Vagina (tissue), 2 donors: ENCODE results near the gene SLC16A12. TPM values are rescaled to one million over a fixed set of nuclear protein-coding genes. Genes with fewer than 3 reads are reported as not detected.

ENCODE experiments used
- DNase-seq, 2 donors: peaks; one replicate each; pipeline ENCODE4 v3.0.0-alpha.2; 2017; ENCODE audit errors: extremely low spot score in 2 of 2
- H3K27ac ChIP-seq: fragments of 200-600 bp; sonication (generic); one replicate; pipeline ENCODE4 v1.5.1; 2019
- H3K27me3 ChIP-seq: fragments of 200-600 bp; sonication (generic); one replicate; pipeline ENCODE4 v1.5.1; 2019
- H3K36me3 ChIP-seq, 2 donors: fragments of 200-600 bp; sonication (generic); one replicate each; pipeline ENCODE4 v1.5.1; 2017 to 2019
- H3K4me1 ChIP-seq: fragments of 200-600 bp; sonication (generic); one replicate; pipeline ENCODE4 v1.5.1; 2019
- H3K4me3 ChIP-seq, 2 donors: fragments of 200-600 bp; sonication (generic); 1 replicate in 1 of 2; 2 replicates in 1 of 2; pipeline ENCODE4 v1.5.1; 2016 to 2019
- H3K9me3 ChIP-seq: fragments of 200-600 bp; sonication (generic); one replicate; pipeline ENCODE4 v1.5.1; 2019
- POLR2A ChIP-seq, 2 donors: fragments of 450-650 bp; IDR thresholded peaks; one replicate each; pipeline ENCODE4 v1.6.1; 2017; ENCODE audit warnings: antibody characterized with exemption in 2 of 2, mild to moderate bottlenecking in 2 of 2, moderate library complexity in 2 of 2
- POLR2AphosphoS5 ChIP-seq, 2 donors: sonication (generic); formaldehyde crosslinking; IDR thresholded peaks; one replicate each; pipeline ENCODE4 v1.9.0; 2017; ENCODE audit warnings: antibody characterized with exemption in 2 of 2, mild to moderate bottlenecking in 2 of 2, low read depth in 1 of 2; ENCODE audit not compliant: insufficient read depth in 1 of 2
- intact Hi-C: fragments of 100-400 bp; cut with DNase I; formaldehyde crosslinking; loops from one replicate; pipeline ENCODE4 v1.15.1; 2023
- total RNA-seq: library from RNA; depleted of rRNA; stranded (reverse); fragments of >200 nt; gene quantifications from one replicate; pipeline ENCODE4 v1.2.3, GENCODE V29; 2016
- TF ChIP-seq, protein P1 (sequence below), 3 experiments: fragments of 450-650 bp in 2 of 3; fragments of 200-600 bp in 1 of 3; sonication (generic) in 1 of 3; IDR thresholded peaks; one replicate each; pipeline ENCODE4 v1.5.1; 2017 to 2019; ENCODE audit warnings: antibody characterized with exemption in 3 of 3, mild to moderate bottlenecking in 2 of 3, moderate library complexity in 2 of 3

SLC16A12 gene
- total RNA-seq, 1 donor from 2014 or later, result 3.7 TPM

DNA sequence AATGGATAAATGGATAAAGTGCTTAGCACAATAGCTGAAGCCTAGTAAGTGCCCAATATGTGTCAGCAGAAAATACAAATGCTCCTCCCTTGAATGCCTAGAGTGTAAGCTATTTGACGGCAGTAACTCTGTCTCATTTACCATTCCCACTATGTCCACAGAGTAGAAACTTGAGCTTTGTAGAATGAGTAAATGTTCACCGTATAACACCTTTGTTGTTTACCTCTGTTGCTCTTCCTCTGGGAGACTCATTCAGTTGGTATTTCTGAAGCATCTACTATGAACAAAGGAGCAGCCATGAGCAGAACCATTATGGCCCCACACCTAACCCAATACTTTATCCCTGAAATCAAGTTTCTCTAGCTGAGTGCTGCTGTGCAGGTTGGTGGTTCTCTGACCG lies 8.4 kb upstream of the SLC16A12 start:
- no peaks in the 10 kb centered on the region for H3K27me3 ChIP-seq
- TF ChIP-seq, protein P1, sequence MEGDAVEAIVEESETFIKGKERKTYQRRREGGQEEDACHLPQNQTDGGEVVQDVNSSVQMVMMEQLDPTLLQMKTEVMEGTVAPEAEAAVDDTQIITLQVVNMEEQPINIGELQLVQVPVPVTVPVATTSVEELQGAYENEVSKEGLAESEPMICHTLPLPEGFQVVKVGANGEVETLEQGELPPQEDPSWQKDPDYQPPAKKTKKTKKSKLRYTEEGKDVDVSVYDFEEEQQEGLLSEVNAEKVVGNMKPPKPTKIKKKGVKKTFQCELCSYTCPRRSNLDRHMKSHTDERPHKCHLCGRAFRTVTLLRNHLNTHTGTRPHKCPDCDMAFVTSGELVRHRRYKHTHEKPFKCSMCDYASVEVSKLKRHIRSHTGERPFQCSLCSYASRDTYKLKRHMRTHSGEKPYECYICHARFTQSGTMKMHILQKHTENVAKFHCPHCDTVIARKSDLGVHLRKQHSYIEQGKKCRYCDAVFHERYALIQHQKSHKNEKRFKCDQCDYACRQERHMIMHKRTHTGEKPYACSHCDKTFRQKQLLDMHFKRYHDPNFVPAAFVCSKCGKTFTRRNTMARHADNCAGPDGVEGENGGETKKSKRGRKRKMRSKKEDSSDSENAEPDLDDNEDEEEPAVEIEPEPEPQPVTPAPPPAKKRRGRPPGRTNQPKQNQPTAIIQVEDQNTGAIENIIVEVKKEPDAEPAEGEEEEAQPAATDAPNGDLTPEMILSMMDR (IDR thresholded peaks at IDR 0.05), result no peak
- TF ChIP-seq POLR2AphosphoS5 (IDR thresholded peaks at IDR 0.05; ENCODE audit: insufficient read depth in 1 of 2, low read depth in 1 of 2) (no peak), POLR2A (IDR thresholded peaks at IDR 0.05) (no peak)
- intact Hi-C loops, result no loop called here
- no peak overlapping the region for H3K4me3 ChIP-seq
- no peak overlapping the region for H3K27ac ChIP-seq
- no peaks in the 10 kb centered on the region for H3K36me3 ChIP-seq
- no peaks in the 10 kb centered on the region for H3K4me1 ChIP-seq
- no peaks in the 10 kb centered on the region for H3K9me3 ChIP-seq
- no peak for DNase-seq

DNA sequence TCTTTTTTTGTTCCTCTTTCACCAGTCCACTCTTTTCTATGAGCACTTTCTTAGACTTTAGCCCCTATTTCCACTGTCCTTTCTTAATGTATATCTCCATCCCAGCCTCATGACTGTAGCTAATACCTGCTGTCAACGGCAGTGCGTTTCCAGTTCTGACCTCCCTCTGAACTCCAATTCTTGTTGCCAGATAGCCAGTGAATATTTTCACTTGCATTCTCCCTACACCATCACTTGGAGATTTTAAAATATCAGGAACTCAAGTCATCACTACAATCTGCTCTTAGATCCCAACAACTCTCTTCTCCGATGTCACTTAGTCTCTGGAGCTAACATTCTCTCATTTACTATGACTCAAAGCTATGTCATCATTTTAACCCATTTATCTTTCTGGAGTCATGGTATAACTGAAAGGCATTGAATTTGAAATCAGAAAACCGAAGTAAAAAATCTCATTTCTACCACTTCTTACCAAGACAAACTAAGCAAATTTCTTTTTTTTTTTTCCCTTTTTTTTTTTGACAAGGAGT lies 5.1 kb upstream of the SLC16A12 start:
- intact Hi-C loops, result no loop called here
- no peaks in the 10 kb centered on the region for H3K36me3 ChIP-seq
- no peak overlapping the region for H3K4me3 ChIP-seq
- peaks cover 5% of the 10 kb centered on the region for H3K4me1 ChIP-seq
- H3K27ac ChIP-seq, result no peak overlapping the region
- no peaks in the 10 kb centered on the region for H3K27me3 ChIP-seq
- no peak for DNase-seq
- H3K9me3 ChIP-seq, result no peaks in the 10 kb centered on the region
- no peak for TF ChIP-seq POLR2AphosphoS5 (IDR thresholded peaks at IDR 0.05; ENCODE audit: insufficient read depth in 1 of 2, low read depth in 1 of 2)
- TF ChIP-seq, protein P1 (IDR thresholded peaks at IDR 0.05), result no peak
- no peak for TF ChIP-seq POLR2A (IDR thresholded peaks at IDR 0.05)

DNA sequence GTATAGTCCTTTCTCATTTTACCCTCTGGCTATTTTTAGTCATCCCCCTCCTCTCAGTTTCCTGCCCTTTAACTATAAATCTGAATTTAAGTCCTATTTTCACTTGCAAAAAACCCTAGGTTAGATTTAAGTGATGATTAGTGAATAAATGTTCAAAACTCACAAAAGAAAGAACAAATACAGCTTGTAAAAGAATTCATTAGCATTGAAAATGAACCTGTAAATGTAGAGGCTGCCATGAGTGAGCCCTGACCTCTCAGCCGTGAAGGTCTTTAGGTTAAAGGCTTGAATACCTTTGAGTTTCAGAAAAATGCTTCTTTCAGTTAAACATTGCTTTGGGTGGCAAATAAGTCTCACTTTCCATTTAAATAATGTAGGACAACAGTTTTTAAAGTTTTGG lies 2.0 kb upstream of the SLC16A12 start:
- intact Hi-C loops, result no loop called here
- DNase-seq, result no peak
- Histone ChIP-seq H3K36me3 (no peaks in the 10 kb centered on the region), H3K4me3 (no peak overlapping the region), H3K9me3 (no peaks in the 10 kb centered on the region), H3K4me1 (peaks cover 11% of the 10 kb centered on the region), H3K27me3 (peaks cover 6% of the 10 kb centered on the region), H3K27ac (no peak overlapping the region)
- TF ChIP-seq POLR2AphosphoS5 (IDR thresholded peaks at IDR 0.05; ENCODE audit: insufficient read depth in 1 of 2, low read depth in 1 of 2), result no peak
- TF ChIP-seq, protein P1 (IDR thresholded peaks at IDR 0.05), result no peak
- TF ChIP-seq POLR2A (IDR thresholded peaks at IDR 0.05), result no peak

DNA sequence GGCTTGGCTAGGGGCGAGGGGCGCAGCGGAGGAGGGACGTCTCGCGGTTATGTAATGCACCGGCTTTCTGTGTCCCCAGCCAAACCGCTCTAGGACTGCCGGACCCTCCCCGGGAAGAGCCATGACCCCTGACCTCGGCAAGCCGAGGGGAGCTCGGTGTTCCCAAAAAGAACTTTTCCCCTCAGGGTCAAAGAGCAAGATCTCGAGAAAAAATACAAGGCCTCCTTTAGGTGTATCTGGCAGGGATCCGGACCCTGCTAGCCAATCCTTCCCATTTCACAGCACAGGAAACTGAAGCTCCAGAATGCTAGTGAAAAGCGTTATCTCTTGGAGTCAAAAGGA lies 590 bp upstream of the SLC16A12 start:
- H3K27ac ChIP-seq, result no peak overlapping the region
- intact Hi-C loops, result no loop called here
- peaks cover 6% of the 10 kb centered on the region for H3K27me3 ChIP-seq
- peak overlapping the region; percentile 38 to 52 for H3K4me3 ChIP-seq
- no peak for DNase-seq
- H3K9me3 ChIP-seq, result no peaks in the 10 kb centered on the region
- peaks cover 11% of the 10 kb centered on the region for H3K4me1 ChIP-seq
- TF ChIP-seq, protein P1 (IDR thresholded peaks at IDR 0.05), result no peak
- TF ChIP-seq POLR2AphosphoS5 (IDR thresholded peaks at IDR 0.05; ENCODE audit: insufficient read depth in 1 of 2, low read depth in 1 of 2) (no peak), POLR2A (IDR thresholded peaks at IDR 0.05) (no peak)
- H3K36me3 ChIP-seq, result no peaks in the 10 kb centered on the region

DNA sequence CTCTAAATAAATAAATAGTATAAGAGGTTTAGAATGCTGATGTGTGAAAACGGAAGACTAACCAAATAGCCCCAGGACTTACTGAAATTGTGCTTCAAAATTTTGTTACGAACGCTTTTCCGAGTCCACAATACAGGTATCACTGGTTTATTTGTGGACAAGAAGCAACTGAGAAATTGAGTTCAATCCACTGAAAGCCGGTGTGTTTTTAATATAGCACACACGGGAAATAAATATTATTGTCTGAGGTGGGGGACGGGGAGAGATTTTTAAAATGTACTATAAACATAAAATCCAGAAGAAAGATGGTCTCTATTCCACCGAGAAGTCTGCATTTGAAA lies 598 bp downstream of the SLC16A12 start:
- Histone ChIP-seq H3K4me1 (peaks cover 11% of the 10 kb centered on the region), H3K9me3 (no peaks in the 10 kb centered on the region), H3K27ac (no peak overlapping the region), H3K27me3 (peaks cover 6% of the 10 kb centered on the region), H3K4me3 (peak overlapping the region; percentile 38 to 52), H3K36me3 (no peaks in the 10 kb centered on the region)
- TF ChIP-seq, protein P1 (IDR thresholded peaks at IDR 0.05), result no peak
- no peak for TF ChIP-seq POLR2AphosphoS5 (IDR thresholded peaks at IDR 0.05; ENCODE audit: insufficient read depth in 1 of 2, low read depth in 1 of 2)
- TF ChIP-seq POLR2A (IDR thresholded peaks at IDR 0.05), result no peak
- intact Hi-C loops, result no loop called here
- no peak for DNase-seq
